GM18867 (cell line): ENCODE measurements around the gene UPK1B.

Experiments
- ATAC-seq: cut with Tn5 transposase; IDR thresholded peaks from one replicate; pipeline ENCODE4 v1.9.1; 2021; ENCODE audit warnings: mild to moderate bottlenecking, moderate library complexity; ENCODE audit not compliant: unreplicated experiment

The UPK1B gene

GRCh38 chr3:119175872-119176756, 2.7 kb downstream of the UPK1B start:
- ATAC-seq, result no peak

GRCh38 chr3:119176778-119177177, 3.4 kb downstream of the UPK1B start:
- ATAC-seq, result no peak

GRCh38 chr3:119177321-119177720, 3.9 kb downstream of the UPK1B start:
- ATAC-seq, result no peak

GRCh38 chr3:119181765-119182164, 8.4 kb downstream of the UPK1B start:
- no peak for ATAC-seq

- ATAC-seq, result no peak
Observed at GRCh38 chr3:119184111-119184510, 10.7 kb downstream of the UPK1B start.

- ATAC-seq, result no peak
Observed at GRCh38 chr3:119184796-119185570, 11.6 kb downstream of the UPK1B start.

GRCh38 chr3:119187266-119187665, 13.9 kb downstream of the UPK1B start:
- ATAC-seq, result no peak

- ATAC-seq, result no peak
Observed at GRCh38 chr3:119191800-119192199, 18.4 kb downstream of the UPK1B start.

GRCh38 chr3:119194237-119195150, 21.1 kb downstream of the UPK1B start:
- ATAC-seq, result no peak

- no peak for ATAC-seq
Observed at GRCh38 chr3:119195151-119195476, 21.7 kb downstream of the UPK1B start.

GRCh38 chr3:119195911-119196310, 22.5 kb downstream of the UPK1B start:
- ATAC-seq, result no peak

GRCh38 chr3:119205209-119205608, 31.8 kb downstream of the UPK1B start:
- ATAC-seq, result no peak

GRCh38 chr3:119205685-119206084, 32.3 kb downstream of the UPK1B start:
- ATAC-seq, result no peak

- no peak for ATAC-seq
Observed at GRCh38 chr3:119206611-119207511, 33.5 kb downstream of the UPK1B start.

GRCh38 chr3:119207512-119207875, 34.1 kb downstream of the UPK1B start:
- ATAC-seq, result no peak

- ATAC-seq, result no peak
Observed at GRCh38 chr3:119211193-119211592, 37.8 kb downstream of the UPK1B start.

- ATAC-seq, result no peak
Observed at GRCh38 chr3:119211803-119212202, 38.4 kb downstream of the UPK1B start.

- ATAC-seq, result peak; percentile 99
Observed at GRCh38 chr3:119219069-119219468, 45.7 kb downstream of the UPK1B start.

- no peak for ATAC-seq
Observed at GRCh38 chr3:119220198-119220597, 46.8 kb downstream of the UPK1B start.

GRCh38 chr3:119220970-119221667, 47.7 kb downstream of the UPK1B start:
- ATAC-seq, result no peak
